Mononuclear cell (primary cell): ENCODE data around the gene GNG2. TPM values are rescaled to one million over a fixed set of nuclear protein-coding genes. Genes with fewer than 3 reads are reported as not detected.

Experiments used
- H3K27me3 ChIP-seq: 2 replicates; pipeline ENCODE4 v1.6.0; 2011; ENCODE audit warnings: low read length, control low read depth; ENCODE audit not compliant: insufficient read depth
- H3K4me1 ChIP-seq: 2 replicates; pipeline ENCODE4 v1.5.1; 2011; ENCODE audit warnings: mild to moderate bottlenecking, low read length, control low read depth; ENCODE audit not compliant: insufficient read depth
- H3K4me3 ChIP-seq: 2 replicates; pipeline ENCODE4 v1.5.1; 2011; ENCODE audit warnings: mild to moderate bottlenecking, low read length, moderate library complexity
- H3K9me3 ChIP-seq: 2 replicates; pipeline ENCODE4 v1.5.1; 2011; ENCODE audit warnings: low read depth, mild to moderate bottlenecking, control low read depth, low read length
- total RNA-seq: library from RNA; depleted of rRNA; stranded (reverse); fragments of >200 nt; gene quantifications from one replicate; pipeline ENCODE4 v1.2.3, GENCODE V29; 2012

The GNG2 gene
- total RNA-seq, 1 donor, result 180 TPM

DNA sequence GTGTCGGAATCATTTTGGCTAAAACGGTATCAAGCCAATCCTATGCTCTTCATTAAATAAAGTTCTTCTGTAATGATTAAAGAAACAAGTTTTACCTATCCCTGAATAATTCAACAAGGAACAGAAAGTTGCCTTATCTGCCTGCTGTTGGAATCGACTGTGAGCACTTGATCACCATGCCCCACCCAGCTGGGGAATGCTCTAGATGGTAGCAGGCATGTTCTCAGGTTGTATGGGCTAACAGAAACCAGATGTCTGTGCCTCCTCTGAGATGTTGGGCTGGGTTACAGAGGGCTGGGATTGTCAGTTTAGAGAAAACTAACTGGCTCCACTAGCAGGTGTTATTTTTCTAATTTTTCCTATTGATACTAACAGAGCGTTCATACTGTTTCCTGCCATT, 157.8 kb downstream of the GNG2 start:
- Histone ChIP-seq H3K4me1 (no peaks in the 10 kb centered on the region), H3K4me3 (no peak overlapping the region), H3K27me3 (peaks cover 3% of the 10 kb centered on the region), H3K9me3 (no peaks in the 10 kb centered on the region)

DNA sequence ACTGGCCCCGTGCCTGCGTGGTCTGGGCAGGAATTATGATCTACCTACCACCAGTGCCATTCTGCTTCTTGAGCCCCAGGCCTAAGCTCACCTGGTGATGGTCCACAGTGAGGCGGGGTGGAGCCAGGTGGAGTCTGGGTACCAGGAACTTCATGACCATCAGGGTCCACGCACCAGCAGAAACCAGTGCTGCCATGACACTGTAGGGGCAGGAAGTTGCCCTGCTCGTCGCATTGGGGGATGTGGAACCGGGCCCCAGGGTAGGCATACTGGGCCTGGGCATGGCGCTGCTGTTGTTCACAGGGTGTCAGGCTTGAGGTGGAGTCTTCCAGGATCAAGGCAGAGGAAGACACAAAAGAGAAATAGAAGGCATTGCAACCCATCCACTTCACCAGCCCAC, 158.6 kb downstream of the GNG2 start:
- H3K4me1 ChIP-seq, result no peaks in the 10 kb centered on the region
- peaks cover 3% of the 10 kb centered on the region for H3K27me3 ChIP-seq
- no peak overlapping the region for H3K4me3 ChIP-seq
- H3K9me3 ChIP-seq, result no peaks in the 10 kb centered on the region

Other genes with a start within 250 kb of the GNG2 start
- gene FRMD6, start 208.7 kb upstream of the GNG2 start, total RNA-seq, result 1.0 TPM
- gene RTRAF, start 128.9 kb downstream of the GNG2 start, total RNA-seq, result 99.7 TPM
- 0.31 TPM for gene NID2, start 208.4 kb downstream of the GNG2 start, total RNA-seq